Subcutaneous abdominal adipose tissue (tissue), 5 donors: ENCODE measurements around the gene PIF1.
A peak's percentile ranks its signal among the peaks of the same experiment; 100 is the strongest.

Source experiments
- H3K27ac ChIP-seq: one replicate; pipeline ENCODE4 v1.7.0; 2013; ENCODE audit warnings: low read depth, mild to moderate bottlenecking, inconsistent platforms, low read length, moderate library complexity
- H3K27me3 ChIP-seq, 5 donors: one replicate each; pipeline ENCODE4 v1.7.0; 2013; ENCODE audit warnings: low read length in 5 of 5, inconsistent platforms in 1 of 5; ENCODE audit not compliant: control insufficient read depth in 5 of 5, insufficient read depth in 4 of 5
- H3K36me3 ChIP-seq, 5 donors: one replicate each; pipeline ENCODE4 v1.7.0; 2013; ENCODE audit warnings: low read length in 5 of 5; ENCODE audit not compliant: control insufficient read depth in 5 of 5, insufficient read depth in 5 of 5
- H3K4me1 ChIP-seq, 5 donors: one replicate each; pipeline ENCODE4 v1.7.0; 2013; ENCODE audit warnings: low read length in 5 of 5, mild to moderate bottlenecking in 3 of 5, moderate library complexity in 1 of 5; ENCODE audit not compliant: control insufficient read depth in 5 of 5, insufficient read depth in 5 of 5
- H3K4me3 ChIP-seq, 5 donors: one replicate each; pipeline ENCODE4 v1.7.0; 2013; ENCODE audit warnings: low read length in 5 of 5, low read depth in 1 of 5
- H3K9ac ChIP-seq, 5 donors: one replicate each; pipeline ENCODE4 v1.7.0; 2013; ENCODE audit warnings: low read length in 5 of 5, mild to moderate bottlenecking in 4 of 5, moderate library complexity in 3 of 5
- H3K9me3 ChIP-seq, 5 donors: one replicate each; pipeline ENCODE4 v1.7.0; 2013; ENCODE audit warnings: low read length in 5 of 5; ENCODE audit not compliant: control insufficient read depth in 5 of 5
- donor health status: healthy.
- donor health status: healthy.
- donor health status: healthy.
- donor health status: healthy.
- donor health status: healthy.

Gene PIF1

DNA sequence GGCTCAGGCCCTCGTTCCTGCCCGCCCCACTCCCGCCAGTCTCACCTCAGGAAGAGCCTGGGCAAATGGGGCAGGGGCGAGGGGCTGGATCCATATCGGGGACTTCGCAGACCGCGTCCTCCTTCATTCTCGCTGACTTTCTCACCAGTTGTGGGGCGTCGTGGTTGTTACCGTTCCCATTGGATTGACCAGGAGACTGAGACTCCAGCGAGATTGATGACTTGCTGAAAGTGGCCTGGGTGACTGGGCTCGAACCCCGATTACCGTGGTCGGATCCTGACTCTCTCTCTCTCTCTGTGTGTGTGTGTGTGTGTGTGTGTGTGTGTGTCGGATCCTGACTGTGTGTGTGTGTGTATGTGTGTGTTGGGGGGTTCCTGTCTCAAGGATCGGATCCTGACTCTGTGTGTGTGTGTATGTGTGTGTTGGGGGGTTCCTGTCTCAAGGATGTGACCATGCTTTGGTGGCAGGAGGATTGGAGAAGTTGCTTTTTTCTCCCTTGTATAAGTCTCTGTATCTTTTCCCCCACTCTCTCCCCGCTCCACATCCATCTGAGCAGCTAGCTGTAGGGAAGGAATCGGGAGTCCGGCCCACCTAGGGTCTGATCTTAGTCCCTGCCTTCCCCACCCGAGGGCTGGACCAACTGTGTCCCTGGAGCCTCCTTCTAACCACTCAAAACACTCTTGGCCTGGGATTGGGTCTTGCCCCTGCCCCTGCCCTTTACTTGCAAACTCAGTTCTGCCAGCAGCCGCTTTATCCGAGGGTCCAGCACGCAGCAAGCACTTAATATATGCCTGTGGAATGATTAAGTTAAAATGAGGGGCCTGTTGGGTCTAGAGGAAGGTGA is 16.9 kb upstream of the PIF1 start:
- Histone ChIP-seq H3K27ac (peak overlapping the region; percentile 90), H3K4me3 (peak overlapping the region; percentile 94 to 99 (median 96)), H3K27me3 (no peaks in the 10 kb centered on the region), H3K36me3 (peaks cover 0 to 10% (median 4%) of the 10 kb centered on the region in 5 donors), H3K9me3 (no peaks in the 10 kb centered on the region), H3K4me1 (peaks cover 22 to 69% (median 63%) of the 10 kb centered on the region in 5 donors), H3K9ac (peak overlapping the region; percentile 77 to 98 (median 91))

DNA sequence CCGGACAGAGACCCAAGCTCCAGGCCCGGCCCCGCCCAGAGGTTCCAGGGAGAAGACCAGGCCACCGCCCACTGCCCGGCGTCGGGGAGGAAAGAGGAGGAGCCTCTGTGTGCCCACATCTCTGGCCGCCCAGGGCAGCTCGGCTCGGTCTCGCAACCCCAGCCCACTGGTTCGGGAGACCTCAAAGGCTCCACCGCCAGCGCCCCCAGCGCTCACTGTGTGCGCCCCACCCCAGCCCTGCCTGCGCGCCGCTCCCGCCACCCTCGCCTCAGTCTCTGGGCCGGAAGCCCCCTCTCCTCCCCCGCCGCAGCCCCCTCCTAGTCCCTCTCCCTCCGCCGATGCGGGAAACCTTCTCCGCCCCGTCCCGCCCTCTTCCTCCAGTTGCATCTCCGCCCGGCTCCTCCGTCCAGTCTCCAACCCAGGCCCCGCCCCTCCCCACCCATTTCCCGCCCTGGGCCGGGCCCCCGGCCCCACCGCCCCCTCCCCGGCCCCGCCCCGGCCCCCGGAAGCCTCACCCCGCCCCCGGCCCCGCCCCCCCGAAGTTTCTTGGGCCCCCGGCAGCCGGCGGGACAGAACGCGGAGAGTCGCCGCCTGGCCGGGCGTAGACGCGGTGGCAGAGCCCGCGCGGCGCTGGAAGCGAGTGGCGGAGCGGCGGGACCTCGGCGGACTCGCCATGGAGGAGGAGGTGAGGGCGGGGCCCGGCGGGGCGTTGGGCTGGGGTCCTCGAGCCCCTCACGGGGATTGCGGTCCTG is 16.1 kb upstream of the PIF1 start, which contains the start of gene PLEKHO2:
Gene PLEKHO2, plus strand, starts transcription at position 572 of the 752 bp plus-strand sequence. Its CDS starts 102 bp downstream, at position 674.
- Histone ChIP-seq H3K4me1 (peaks cover 20 to 66% (median 61%) of the 10 kb centered on the region in 5 donors), H3K9ac (peak within 1 kb of the TSS; percentile 77 to 98 (median 92)), H3K27me3 (no peaks in the 10 kb centered on the region), H3K27ac (peak within 1 kb of the TSS; percentile 90), H3K36me3 (peaks cover 0 to 4% (median 1%) of the 10 kb centered on the region in 5 donors), H3K4me3 (peak within 1 kb of the TSS; percentile 94 to 99 (median 96)), H3K9me3 (no peaks in the 10 kb centered on the region)

DNA sequence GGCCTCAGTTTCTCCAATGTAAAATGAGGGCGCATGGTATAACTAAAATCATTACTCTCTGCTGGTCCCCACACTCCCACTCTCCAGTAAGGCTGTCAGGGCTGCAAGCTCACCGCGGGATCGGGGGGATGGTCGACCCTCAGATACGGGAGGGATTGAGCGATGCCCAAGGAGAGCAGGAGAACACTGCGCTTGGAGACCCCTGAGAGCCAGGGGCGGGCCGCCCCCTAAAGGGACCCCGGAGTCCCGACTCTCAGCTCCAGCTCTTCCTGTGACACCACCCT is 15.6 kb upstream of the PIF1 start:
- Histone ChIP-seq H3K4me3 (peak overlapping the region; percentile 74 to 81 (median 78)), H3K4me1 (peaks cover 19 to 66% (median 62%) of the 10 kb centered on the region in 5 donors), H3K27me3 (no peaks in the 10 kb centered on the region), H3K9ac (peak overlapping the region; percentile 73 to 93 (median 84)), H3K9me3 (no peaks in the 10 kb centered on the region), H3K27ac (peak overlapping the region; percentile 90), H3K36me3 (no peaks in the 10 kb centered on the region)

- H3K9me3 ChIP-seq, result no peaks in the 10 kb centered on the region
- no peaks in the 10 kb centered on the region for H3K27me3 ChIP-seq
- no peak overlapping the region for H3K27ac ChIP-seq
- no peak overlapping the region for H3K4me3 ChIP-seq
- H3K36me3 ChIP-seq, result no peaks in the 10 kb centered on the region
- H3K9ac ChIP-seq, result no peak overlapping the region
- peaks cover 0 to 38% (median 32%) of the 10 kb centered on the region in 5 donors for H3K4me1 ChIP-seq
Observed at GRCh38 chr15:64837502-64837901, 12.1 kb upstream of the PIF1 start.

GRCh38 chr15:64836023-64836536 is 10.6 kb upstream of the PIF1 start:
- Histone ChIP-seq H3K4me1 (peaks cover 0 to 33% (median 30%) of the 10 kb centered on the region in 5 donors), H3K27me3 (no peaks in the 10 kb centered on the region), H3K4me3 (peak overlapping the region in 4 of 5 donors; percentile 7 to 63 (median 46)), H3K9me3 (no peaks in the 10 kb centered on the region), H3K27ac (peak overlapping the region; percentile 79), H3K9ac (peak overlapping the region; percentile 3 to 63 (median 30)), H3K36me3 (no peaks in the 10 kb centered on the region)

- Histone ChIP-seq H3K27ac (no peak overlapping the region), H3K27me3 (no peaks in the 10 kb centered on the region), H3K4me3 (no peak overlapping the region), H3K36me3 (no peaks in the 10 kb centered on the region), H3K9me3 (no peaks in the 10 kb centered on the region), H3K9ac (no peak overlapping the region), H3K4me1 (peaks cover 0 to 32% (median 25%) of the 10 kb centered on the region in 5 donors)
Observed at GRCh38 chr15:64833690-64834089, 8.2 kb upstream of the PIF1 start.

DNA sequence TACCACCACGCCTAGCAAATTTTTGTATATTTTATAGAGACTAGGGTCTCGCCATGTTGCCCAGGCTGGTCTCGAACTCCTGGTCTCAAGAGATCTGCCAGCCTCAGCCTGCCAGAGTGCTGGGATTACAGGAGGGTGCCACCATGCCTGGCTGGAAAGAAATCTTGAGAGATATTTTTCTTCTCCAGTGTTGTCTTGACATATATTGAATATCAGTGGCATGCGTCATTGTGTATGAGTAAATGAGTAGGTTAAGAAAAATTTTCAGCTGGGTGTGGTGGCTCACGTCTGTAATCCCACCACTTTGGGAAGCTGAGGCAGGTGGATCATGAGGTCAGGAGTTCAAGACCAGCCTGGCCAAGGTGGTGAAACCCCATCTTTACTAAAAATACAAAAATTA is 3.5 kb upstream of the PIF1 start:
- Histone ChIP-seq H3K9me3 (no peaks in the 10 kb centered on the region), H3K27ac (no peak overlapping the region), H3K9ac (no peak overlapping the region), H3K4me1 (peaks cover 6 to 31% (median 27%) of the 10 kb centered on the region in 5 donors), H3K4me3 (no peak overlapping the region), H3K36me3 (no peaks in the 10 kb centered on the region), H3K27me3 (no peaks in the 10 kb centered on the region)

- H3K9me3 ChIP-seq, result no peaks in the 10 kb centered on the region
- no peak overlapping the region for H3K27ac ChIP-seq
- peak overlapping the region; percentile 50 to 76 (median 70) for H3K4me3 ChIP-seq
- peaks cover 8 to 33% (median 29%) of the 10 kb centered on the region in 5 donors for H3K4me1 ChIP-seq
- H3K36me3 ChIP-seq, result no peaks in the 10 kb centered on the region
- H3K27me3 ChIP-seq, result no peaks in the 10 kb centered on the region
- H3K9ac ChIP-seq, result peak overlapping the region in 1 of 5 donors; percentile 56
Observed at GRCh38 chr15:64824929-64825430, 467 bp downstream of the PIF1 start.

- no peaks in the 10 kb centered on the region for H3K27me3 ChIP-seq
- no peak overlapping the region for H3K9ac ChIP-seq
- no peaks in the 10 kb centered on the region for H3K4me1 ChIP-seq
- no peaks in the 10 kb centered on the region for H3K9me3 ChIP-seq
- no peak overlapping the region for H3K4me3 ChIP-seq
- no peak overlapping the region for H3K27ac ChIP-seq
- H3K36me3 ChIP-seq, result no peaks in the 10 kb centered on the region
Observed at GRCh38 chr15:64816452-64816851, 9.0 kb downstream of the PIF1 start.
